Adipocyte (in vitro differentiated cells): ENCODE data around the gene NOS1AP.
A peak's percentile ranks its signal among the peaks of the same experiment; 100 is the strongest.

Experiments used
- DNase-seq: peaks from one replicate; pipeline ENCODE4 v3.0.0-alpha.2; 2015; ENCODE audit warnings: low read depth
- H3K27me3 ChIP-seq: replicated peaks from 2 replicates; pipeline ENCODE4 v1.7.0; 2013; ENCODE audit warnings: mild to moderate bottlenecking, low read length, moderate library complexity; ENCODE audit not compliant: control insufficient read depth, insufficient read depth
- H3K36me3 ChIP-seq: 2 replicates; pipeline ENCODE4 v1.7.0; 2013; ENCODE audit warnings: low read length, mild to moderate bottlenecking, moderate library complexity; ENCODE audit not compliant: control insufficient read depth, insufficient read depth, severe bottlenecking
- H3K4me1 ChIP-seq: 2 replicates; pipeline ENCODE4 v1.7.0; 2013; ENCODE audit warnings: mild to moderate bottlenecking, low read length, moderate library complexity; ENCODE audit not compliant: control insufficient read depth, insufficient read depth
- H3K4me3 ChIP-seq: 2 replicates; pipeline ENCODE4 v1.7.0; 2013; ENCODE audit warnings: mild to moderate bottlenecking, low read length, moderate library complexity
- H3K9ac ChIP-seq: 2 replicates; pipeline ENCODE4 v1.7.0; 2013; ENCODE audit warnings: mild to moderate bottlenecking, low read length, moderate library complexity
- H3K9me3 ChIP-seq: 2 replicates; pipeline ENCODE4 v1.7.0; 2013; ENCODE audit warnings: mild to moderate bottlenecking, low read length, moderate library complexity; ENCODE audit not compliant: control insufficient read depth

The NOS1AP gene

GRCh38 chr1:162389971-162390370 lies 320.5 kb downstream of the NOS1AP start:
- H3K36me3 ChIP-seq, result no peaks in the 10 kb centered on the region
- no peak for DNase-seq
- peaks cover 39% of the 10 kb centered on the region for H3K4me1 ChIP-seq
- no peaks in the 10 kb centered on the region for H3K9me3 ChIP-seq
- no peaks in the 10 kb centered on the region for H3K27me3 ChIP-seq
- H3K9ac ChIP-seq, result no peak overlapping the region
- H3K4me3 ChIP-seq, result no peak overlapping the region

DNA sequence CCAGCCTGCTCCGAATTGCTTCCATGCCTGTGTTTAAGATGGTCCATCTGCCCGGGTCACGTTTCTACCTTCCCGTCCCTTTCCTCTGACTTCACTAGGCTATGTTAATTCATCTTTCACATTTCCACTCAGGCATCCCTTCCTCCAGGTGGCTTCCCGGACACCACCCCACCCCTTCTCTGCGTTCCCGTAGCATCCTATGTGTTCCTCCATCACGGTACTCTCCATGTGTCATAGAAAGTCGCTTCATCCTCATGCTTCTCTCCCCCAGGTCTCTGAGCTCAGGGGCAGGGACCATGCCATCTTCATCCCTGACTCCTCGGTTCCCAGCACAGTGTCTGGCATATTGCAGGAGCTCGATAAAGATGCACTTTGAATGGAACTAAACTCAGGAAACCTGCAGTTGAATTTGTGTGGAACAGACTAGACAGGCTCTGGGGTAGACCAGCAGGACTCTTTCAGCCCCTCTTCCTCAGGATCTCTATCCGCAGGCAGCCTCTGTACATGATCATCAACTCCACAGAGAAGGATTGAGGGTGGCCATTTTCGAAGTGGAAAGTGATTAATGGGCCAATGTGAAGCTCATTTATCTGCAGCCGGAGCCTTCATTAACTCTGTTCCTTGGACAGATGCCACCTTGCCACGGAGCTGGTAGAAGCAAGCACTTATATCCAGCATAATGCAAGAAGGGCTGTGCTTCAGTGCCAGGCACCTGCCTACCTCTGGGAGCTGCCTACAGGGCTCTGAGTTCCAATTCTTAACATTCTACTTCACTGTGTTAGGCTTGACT lies 321.1 kb downstream of the NOS1AP start:
- H3K9me3 ChIP-seq, result no peaks in the 10 kb centered on the region
- H3K36me3 ChIP-seq, result no peaks in the 10 kb centered on the region
- H3K4me1 ChIP-seq, result peaks cover 39% of the 10 kb centered on the region
- no peak overlapping the region for H3K4me3 ChIP-seq
- no peak for DNase-seq
- H3K9ac ChIP-seq, result no peak overlapping the region
- H3K27me3 ChIP-seq, result no peaks in the 10 kb centered on the region

GRCh38 chr1:162391790-162392563 lies 322.5 kb downstream of the NOS1AP start:
- Histone ChIP-seq H3K9me3 (no peaks in the 10 kb centered on the region), H3K36me3 (no peaks in the 10 kb centered on the region), H3K27me3 (no peaks in the 10 kb centered on the region), H3K4me3 (no peak overlapping the region), H3K9ac (peak overlapping the region; percentile 39), H3K4me1 (peaks cover 46% of the 10 kb centered on the region)
- DNase-seq, result peak; percentile 79

- DNase-seq, result no peak
- H3K4me1 ChIP-seq, result peaks cover 47% of the 10 kb centered on the region
- H3K9me3 ChIP-seq, result no peaks in the 10 kb centered on the region
- H3K4me3 ChIP-seq, result peak overlapping the region; percentile 22
- no peaks in the 10 kb centered on the region for H3K36me3 ChIP-seq
- peak overlapping the region; percentile 41 for H3K9ac ChIP-seq
- no peaks in the 10 kb centered on the region for H3K27me3 ChIP-seq
Observed at GRCh38 chr1:162396201-162396906, 326.9 kb downstream of the NOS1AP start.

DNA sequence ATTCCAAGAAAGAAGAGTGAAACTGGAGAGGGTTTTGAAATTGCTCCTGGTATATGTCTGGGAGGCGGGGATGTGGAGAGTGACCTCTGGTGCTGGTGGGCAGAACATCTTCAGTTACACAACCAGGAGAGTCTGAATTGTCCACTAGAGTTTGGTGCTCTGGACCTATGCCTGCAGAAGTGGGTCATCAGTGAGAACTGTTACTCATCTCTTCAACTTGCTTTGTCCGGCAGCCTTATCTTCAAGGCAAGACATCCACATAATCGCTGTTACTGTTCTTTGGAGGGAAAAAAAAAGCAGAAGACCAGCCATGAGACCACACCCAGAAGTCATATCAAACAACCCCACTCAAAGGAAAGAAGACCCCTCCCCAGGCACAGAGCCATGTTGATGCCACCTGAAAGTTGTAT lies 327.6 kb downstream of the NOS1AP start:
- Histone ChIP-seq H3K9me3 (no peaks in the 10 kb centered on the region), H3K9ac (peak overlapping the region; percentile 80), H3K4me3 (peak overlapping the region; percentile 56), H3K27me3 (no peaks in the 10 kb centered on the region), H3K36me3 (no peaks in the 10 kb centered on the region), H3K4me1 (peaks cover 47% of the 10 kb centered on the region)
- no peak for DNase-seq

DNA sequence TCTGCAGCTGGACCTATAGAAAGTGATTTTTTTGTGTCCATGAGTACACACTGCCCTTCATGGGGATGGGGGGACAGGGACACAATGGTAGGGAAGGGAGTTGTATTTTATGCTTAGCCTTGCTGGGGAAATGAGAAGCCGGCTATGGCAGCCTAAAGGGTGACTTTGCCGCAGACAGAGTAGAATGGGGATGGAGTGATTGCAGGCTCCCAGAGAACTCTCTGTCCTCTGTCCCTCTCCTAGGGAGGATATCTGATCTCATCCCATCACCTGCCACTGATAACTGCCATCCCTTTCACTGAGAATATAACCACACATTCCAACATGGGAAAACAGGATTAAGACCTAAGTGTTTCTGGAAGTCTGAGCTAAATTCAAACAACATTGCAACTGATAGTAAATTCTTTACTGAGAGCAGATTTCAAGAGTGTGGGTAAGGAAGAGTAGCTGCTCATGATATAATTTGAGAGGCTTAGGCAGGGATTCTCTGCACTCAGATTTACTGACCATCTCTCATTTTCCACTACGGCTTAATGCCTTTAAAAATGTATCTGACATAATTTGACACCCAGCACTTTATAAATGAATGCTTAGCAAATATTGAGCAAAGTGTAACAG lies 328.6 kb downstream of the NOS1AP start:
- H3K27me3 ChIP-seq, result no peaks in the 10 kb centered on the region
- H3K4me1 ChIP-seq, result peaks cover 39% of the 10 kb centered on the region
- H3K9me3 ChIP-seq, result no peaks in the 10 kb centered on the region
- H3K36me3 ChIP-seq, result no peaks in the 10 kb centered on the region
- no peak for DNase-seq
- peak overlapping the region; percentile 56 for H3K4me3 ChIP-seq
- H3K9ac ChIP-seq, result peak overlapping the region; percentile 80

- Histone ChIP-seq H3K4me3 (no peak overlapping the region), H3K4me1 (peaks cover 38% of the 10 kb centered on the region), H3K9ac (peak overlapping the region; percentile 80), H3K27me3 (no peaks in the 10 kb centered on the region), H3K9me3 (no peaks in the 10 kb centered on the region), H3K36me3 (no peaks in the 10 kb centered on the region)
- DNase-seq, result no peak
Observed at GRCh38 chr1:162398999-162399580, 329.6 kb downstream of the NOS1AP start.

DNA sequence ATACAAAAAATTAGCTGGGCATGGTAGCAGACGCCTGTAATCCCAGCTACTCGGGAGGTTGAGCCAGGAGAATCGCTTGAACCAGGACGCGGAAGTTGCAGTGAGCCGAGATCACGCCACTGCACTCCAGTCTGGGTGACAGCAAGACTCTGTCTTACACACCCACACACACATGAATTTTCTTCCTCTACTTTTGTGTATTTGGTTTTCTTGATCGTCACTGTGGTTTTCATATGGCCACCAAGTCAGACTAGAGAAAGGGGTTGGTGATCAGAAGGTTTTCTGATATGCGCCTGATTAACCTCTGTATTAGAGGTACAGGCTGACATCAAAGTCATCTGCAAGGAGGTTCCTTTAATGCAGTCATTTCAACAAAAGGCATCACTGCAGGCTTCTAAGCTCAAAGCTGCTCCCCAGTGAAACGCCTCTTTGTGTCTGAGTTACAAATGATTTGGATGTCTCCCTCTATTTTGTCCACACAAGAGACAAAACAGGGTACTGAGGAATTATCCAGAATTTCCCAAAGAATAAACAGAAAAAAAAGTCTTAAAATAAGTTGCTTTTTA lies 331.4 kb downstream of the NOS1AP start:
- DNase-seq, result no peak
- Histone ChIP-seq H3K4me3 (no peak overlapping the region), H3K36me3 (no peaks in the 10 kb centered on the region), H3K27me3 (no peaks in the 10 kb centered on the region), H3K9me3 (no peaks in the 10 kb centered on the region), H3K9ac (no peak overlapping the region), H3K4me1 (peaks cover 51% of the 10 kb centered on the region)

DNA sequence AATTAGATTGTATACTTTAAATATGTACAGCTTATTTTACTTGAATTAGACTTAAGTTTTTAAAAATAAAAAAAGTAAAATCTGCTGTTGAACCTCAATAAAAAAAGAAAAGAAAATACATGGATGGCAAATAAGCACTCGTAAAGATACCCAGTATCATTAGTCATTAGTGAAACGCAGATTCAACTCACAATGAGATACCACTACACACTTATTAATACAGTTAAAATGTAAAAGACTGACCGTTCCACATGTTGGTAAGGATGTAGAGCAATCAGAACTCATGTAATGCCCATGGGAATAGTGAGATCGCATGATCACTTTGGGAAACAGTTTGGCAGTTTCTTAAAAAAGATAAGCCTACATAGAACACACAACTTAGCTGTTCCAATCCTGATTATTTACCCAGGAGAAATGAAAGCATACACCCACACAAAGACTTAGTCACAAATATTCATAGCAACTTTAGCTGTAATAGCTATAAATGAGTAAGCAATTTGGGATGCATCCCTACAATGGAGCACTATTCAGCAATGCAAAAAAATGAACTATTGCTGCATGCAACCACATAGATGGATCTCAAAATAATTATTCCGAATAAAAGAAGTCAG lies 335.2 kb downstream of the NOS1AP start:
- Histone ChIP-seq H3K4me3 (peak overlapping the region; percentile 39), H3K9me3 (no peaks in the 10 kb centered on the region), H3K27me3 (no peaks in the 10 kb centered on the region), H3K4me1 (peaks cover 40% of the 10 kb centered on the region), H3K9ac (peak overlapping the region; percentile 58), H3K36me3 (no peaks in the 10 kb centered on the region)
- DNase-seq, result peak; percentile 57

GRCh38 chr1:162405800-162406199 lies 336.3 kb downstream of the NOS1AP start:
- peak overlapping the region; percentile 58 for H3K9ac ChIP-seq
- peak; percentile 19 for DNase-seq
- no peaks in the 10 kb centered on the region for H3K27me3 ChIP-seq
- H3K4me1 ChIP-seq, result peaks cover 40% of the 10 kb centered on the region
- no peaks in the 10 kb centered on the region for H3K9me3 ChIP-seq
- H3K4me3 ChIP-seq, result no peak overlapping the region
- H3K36me3 ChIP-seq, result no peaks in the 10 kb centered on the region
